MM.1S (cell line): ENCODE results near the gene CCKAR.

Experiments
- DNase-seq: peaks from one replicate; pipeline ENCODE4 v3.0.0-alpha.2; 2015
- H2AFZ ChIP-seq: fragments of 300-600 bp; sonication (generic); 2 replicates; pipeline ENCODE4 v1.6.0; 2016; ENCODE audit warnings: antibody characterized with exemption, low read length
- H3F3A ChIP-seq: fragments of 300-600 bp; sonication (generic); 2 replicates; pipeline ENCODE4 v1.6.1; 2016; ENCODE audit warnings: mild to moderate bottlenecking, antibody characterized with exemption, low read length, moderate library complexity, mixed read lengths; ENCODE audit not compliant: insufficient read depth
- H3K27ac ChIP-seq: fragments of 300-600 bp; sonication (generic); 2 replicates; pipeline ENCODE4 v1.5.1; 2016; ENCODE audit warnings: mild to moderate bottlenecking, low read length
- H3K27me3 ChIP-seq: fragments of 300-600 bp; sonication (generic); replicated peaks from 2 replicates; pipeline ENCODE4 v1.6.0; 2016; ENCODE audit warnings: low read length; ENCODE audit not compliant: insufficient read depth
- H3K36me3 ChIP-seq: fragments of 300-600 bp; sonication (generic); replicated peaks from 2 replicates; pipeline ENCODE4 v1.6.1; 2016; ENCODE audit warnings: mild to moderate bottlenecking, low read length, mixed read lengths; ENCODE audit not compliant: insufficient read depth
- H3K4me1 ChIP-seq: fragments of 300-600 bp; sonication (generic); 2 replicates; pipeline ENCODE4 v1.6.1; 2016; ENCODE audit warnings: low read length, mixed read lengths
- H3K4me2 ChIP-seq: fragments of 300-600 bp; sonication (generic); 2 replicates; pipeline ENCODE4 v1.6.0; 2016; ENCODE audit warnings: low read depth, low read length
- H3K4me3 ChIP-seq: fragments of 300-600 bp; sonication (generic); 2 replicates; pipeline ENCODE4 v1.5.1; 2016; ENCODE audit warnings: low read length, mixed read lengths
- H3K79me2 ChIP-seq: fragments of 300-600 bp; sonication (generic); 2 replicates; pipeline ENCODE4 v1.6.1; 2016; ENCODE audit warnings: mixed run types, low read length, mixed read lengths
- H3K9ac ChIP-seq: fragments of 300-600 bp; sonication (generic); 2 replicates; pipeline ENCODE4 v1.6.1; 2016; ENCODE audit warnings: low read length, mixed read lengths
- H3K9me2 ChIP-seq: fragments of 300-600 bp; sonication (generic); replicated peaks from 2 replicates; pipeline ENCODE4 v1.6.1; 2016; ENCODE audit warnings: mild to moderate bottlenecking, low read length, mixed read lengths; ENCODE audit not compliant: insufficient read depth
- H3K9me3 ChIP-seq: fragments of 300-600 bp; sonication (generic); replicated peaks from 2 replicates; pipeline ENCODE4 v1.6.1; 2016; ENCODE audit warnings: mild to moderate bottlenecking, low read length, mixed read lengths; ENCODE audit not compliant: insufficient read depth
- H4K20me1 ChIP-seq: fragments of 300-600 bp; sonication (generic); 2 replicates; pipeline ENCODE4 v1.6.1; 2016; ENCODE audit warnings: mild to moderate bottlenecking, low read length, moderate library complexity, mixed read lengths; ENCODE audit not compliant: insufficient read depth
- CTCF ChIP-seq: fragments of 300-600 bp; sonication (generic); IDR thresholded peaks from 2 replicates; pipeline ENCODE4 v1.5.1; 2016; ENCODE audit warnings: antibody characterized with exemption, low read length, mixed read lengths
- EZH2 ChIP-seq: fragments of 300-600 bp; sonication (generic); optimal IDR thresholded peaks from 2 replicates; pipeline ENCODE3; 2017; ENCODE audit warnings: low read depth, mild to moderate bottlenecking, antibody characterized with exemption, low read length, mixed read lengths
- EZH2phosphoT487 ChIP-seq: fragments of 300-600 bp; sonication (generic); IDR thresholded peaks from 2 replicates; pipeline ENCODE4 v1.6.1; 2018; ENCODE audit warnings: antibody characterized with exemption, low read length

CCKAR gene

DNA sequence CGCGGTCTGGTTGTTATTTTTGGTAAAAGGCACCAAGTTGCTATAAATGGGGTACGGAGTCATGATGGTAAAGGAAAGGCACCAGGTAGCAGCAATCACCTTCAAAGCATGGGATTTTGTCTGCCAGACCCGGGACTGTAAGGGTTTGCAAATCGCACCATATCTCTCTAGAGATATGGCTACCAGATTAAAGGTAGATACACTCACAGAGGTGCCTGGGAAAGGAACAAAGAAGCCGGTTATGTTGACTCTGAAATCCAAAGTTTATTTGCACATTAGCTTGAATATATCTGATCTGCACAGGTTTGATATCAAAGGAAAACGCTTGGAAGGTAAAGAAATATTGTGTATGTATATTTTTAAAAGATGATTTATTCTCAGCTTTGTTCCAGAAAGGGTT, 4.6 kb downstream of the CCKAR start:
- no peaks in the 10 kb centered on the region for H3K79me2 ChIP-seq
- no peaks in the 10 kb centered on the region for H3K4me1 ChIP-seq
- H3K27ac ChIP-seq = no peak overlapping the region
- no peaks in the 10 kb centered on the region for H3F3A ChIP-seq
- H3K4me3 ChIP-seq = no peak overlapping the region
- H3K9me3 ChIP-seq = no peaks in the 10 kb centered on the region
- no peak for DNase-seq
- H3K36me3 ChIP-seq = no peaks in the 10 kb centered on the region
- no peak overlapping the region for H3K4me2 ChIP-seq
- H2AFZ ChIP-seq = no peak overlapping the region
- H3K9me2 ChIP-seq = no peaks in the 10 kb centered on the region
- H3K27me3 ChIP-seq = no peaks in the 10 kb centered on the region
- TF ChIP-seq EZH2 (no peak), CTCF (no peak), EZH2phosphoT487 (no peak)
- no peak overlapping the region for H3K9ac ChIP-seq
- H4K20me1 ChIP-seq = no peaks in the 10 kb centered on the region

GRCh38 chr4:26484516-26484915, 5.8 kb downstream of the CCKAR start:
- Histone ChIP-seq H3F3A (no peaks in the 10 kb centered on the region), H3K27ac (no peak overlapping the region), H3K36me3 (no peaks in the 10 kb centered on the region), H3K9me3 (no peaks in the 10 kb centered on the region), H3K79me2 (no peaks in the 10 kb centered on the region), H3K4me3 (no peak overlapping the region), H3K9me2 (no peaks in the 10 kb centered on the region), H3K9ac (no peak overlapping the region), H3K27me3 (no peaks in the 10 kb centered on the region), H4K20me1 (no peaks in the 10 kb centered on the region), H3K4me2 (no peak overlapping the region), H3K4me1 (no peaks in the 10 kb centered on the region), H2AFZ (no peak overlapping the region)
- no peak for DNase-seq
- TF ChIP-seq EZH2phosphoT487 (no peak), CTCF (no peak), EZH2 (no peak)

DNA sequence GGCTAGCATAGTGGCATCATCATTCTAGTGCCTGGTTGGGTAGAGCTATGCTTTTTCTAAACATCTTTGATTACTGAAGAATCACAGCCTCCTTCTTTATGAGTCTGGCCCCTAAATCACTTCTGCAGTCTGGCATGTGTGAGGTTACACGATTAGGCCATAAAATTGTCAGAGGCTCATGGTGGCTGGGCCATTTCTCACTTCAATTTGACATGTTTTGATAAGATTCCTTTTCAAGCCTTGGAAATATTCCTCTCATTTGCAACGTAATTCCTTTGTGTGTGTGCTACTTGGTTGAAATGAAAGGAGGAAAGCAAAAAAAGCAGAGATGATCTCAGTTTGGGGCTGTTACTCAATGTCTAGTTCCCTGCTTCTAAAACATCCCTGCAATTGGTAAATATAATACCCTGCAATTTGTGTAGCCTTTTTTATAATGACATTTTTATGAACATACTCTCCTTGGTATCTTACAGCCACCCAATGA, 6.2 kb downstream of the CCKAR start:
- Histone ChIP-seq H3K27me3 (no peaks in the 10 kb centered on the region), H3K9me3 (no peaks in the 10 kb centered on the region), H3F3A (no peaks in the 10 kb centered on the region), H3K4me1 (no peaks in the 10 kb centered on the region), H3K9ac (no peak overlapping the region), H4K20me1 (no peaks in the 10 kb centered on the region), H3K27ac (no peak overlapping the region), H3K79me2 (no peaks in the 10 kb centered on the region), H2AFZ (no peak overlapping the region), H3K9me2 (no peaks in the 10 kb centered on the region), H3K4me2 (no peak overlapping the region), H3K4me3 (no peak overlapping the region), H3K36me3 (no peaks in the 10 kb centered on the region)
- DNase-seq = no peak
- no peak for TF ChIP-seq EZH2phosphoT487
- no peak for TF ChIP-seq EZH2
- no peak for TF ChIP-seq CTCF
